Activated T-cell treated with anti-CD3 and anti-CD28 coated beads, Interleukin-2, amount 50 U/mL, for 4 hours (primary cell): ENCODE results near the gene IDH3B. TPM values are rescaled to one million over a fixed set of nuclear protein-coding genes. Genes with fewer than 3 reads are reported as not detected.
"Not testable (repeated sequence)": the region's sequence is repeated elsewhere in the genome, so short reads cannot be mapped to it uniquely, and the experiment has no call there.

Source experiments
- ATAC-seq, 2 donors: fragments of 200-7000 bp; cut with Tn5 transposase; one replicate each; pipeline ENCODE4 v1.10.0; 2021
- DNase-seq: peaks from one replicate; pipeline ENCODE4 v3.0.0-alpha.2; 2020
- H3K27me3 Mint-ChIP-seq: one replicate; pipeline ENCODE4 v1.8.0; 2021; ENCODE audit warnings: low read depth, mixed read lengths
- H3K36me3 Mint-ChIP-seq: one replicate; pipeline ENCODE4 v1.8.0; 2022; ENCODE audit warnings: mixed read lengths; ENCODE audit not compliant: insufficient read depth
- H3K4me1 Mint-ChIP-seq: one replicate; pipeline ENCODE4 v1.8.0; 2021; ENCODE audit warnings: low read depth, mixed read lengths
- H3K4me3 Mint-ChIP-seq: one replicate; pipeline ENCODE4 v1.8.0; 2021; ENCODE audit warnings: mild to moderate bottlenecking, moderate library complexity, mixed read lengths
- H3K9me3 Mint-ChIP-seq: one replicate; pipeline ENCODE4 v1.8.0; 2021; ENCODE audit warnings: mixed read lengths
- total RNA-seq, 3 donors: library from RNA; stranded (reverse); gene quantifications; one replicate each; pipeline ENCODE4 v1.2.1, GENCODE V29; 2021

Gene IDH3B
- total RNA-seq, 3 donors from 2014 or later = 150 to 160 (median 158) TPM

DNA sequence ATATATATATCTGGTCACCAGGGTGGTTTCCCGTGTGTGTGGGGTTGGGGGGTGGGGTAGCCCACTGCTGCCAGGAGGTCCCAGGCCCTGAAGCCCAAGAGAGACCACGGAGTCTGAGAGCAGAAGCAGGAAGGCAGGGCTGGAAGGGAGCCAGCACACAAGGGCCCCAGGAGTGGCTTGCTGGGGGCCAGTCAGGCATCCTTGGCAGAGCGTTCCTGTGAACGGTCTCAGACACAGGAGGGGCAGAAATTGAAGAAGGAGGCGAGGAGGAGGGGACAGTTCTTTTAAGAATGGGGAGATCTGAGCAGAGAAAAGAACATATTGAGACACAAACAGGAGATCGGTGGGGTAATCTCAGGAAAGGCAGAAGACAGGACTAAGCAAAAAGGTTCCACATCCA lies 26.7 kb upstream of the IDH3B start:
- H3K27me3 Mint-ChIP-seq = peaks cover 36% of the 10 kb centered on the region
- no peaks in the 10 kb centered on the region for H3K9me3 Mint-ChIP-seq
- DNase-seq (no peak), ATAC-seq (no peak)
- peaks cover 22% of the 10 kb centered on the region for H3K4me1 Mint-ChIP-seq
- peak overlapping the region; percentile 89 for H3K4me3 Mint-ChIP-seq
- H3K36me3 Mint-ChIP-seq = peaks cover 2% of the 10 kb centered on the region

DNA sequence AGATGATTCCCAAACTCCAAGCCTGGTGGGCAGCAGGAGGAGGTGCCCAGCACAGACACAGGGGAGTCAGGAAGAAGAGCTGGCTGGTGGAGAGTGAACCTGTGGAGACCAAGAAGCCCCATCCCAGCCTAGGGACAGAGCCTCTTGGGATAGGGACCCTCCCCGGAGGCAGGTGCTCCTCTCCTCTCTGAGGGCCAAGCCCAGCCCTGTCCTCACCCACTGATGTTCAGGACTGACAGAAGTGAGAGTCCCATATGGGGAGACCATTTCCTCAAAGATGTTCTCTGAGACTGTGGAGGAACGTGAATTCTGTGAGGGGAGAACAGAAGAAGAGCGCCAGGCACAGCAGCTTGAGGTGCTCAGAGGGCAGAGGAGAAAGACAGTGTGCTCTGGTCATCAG lies 26.2 kb upstream of the IDH3B start:
- H3K9me3 Mint-ChIP-seq = no peaks in the 10 kb centered on the region
- peaks cover 2% of the 10 kb centered on the region for H3K36me3 Mint-ChIP-seq
- no peak for ATAC-seq
- DNase-seq = no peak
- H3K4me1 Mint-ChIP-seq = peaks cover 22% of the 10 kb centered on the region
- H3K4me3 Mint-ChIP-seq = no peak overlapping the region
- H3K27me3 Mint-ChIP-seq = peaks cover 34% of the 10 kb centered on the region

DNA sequence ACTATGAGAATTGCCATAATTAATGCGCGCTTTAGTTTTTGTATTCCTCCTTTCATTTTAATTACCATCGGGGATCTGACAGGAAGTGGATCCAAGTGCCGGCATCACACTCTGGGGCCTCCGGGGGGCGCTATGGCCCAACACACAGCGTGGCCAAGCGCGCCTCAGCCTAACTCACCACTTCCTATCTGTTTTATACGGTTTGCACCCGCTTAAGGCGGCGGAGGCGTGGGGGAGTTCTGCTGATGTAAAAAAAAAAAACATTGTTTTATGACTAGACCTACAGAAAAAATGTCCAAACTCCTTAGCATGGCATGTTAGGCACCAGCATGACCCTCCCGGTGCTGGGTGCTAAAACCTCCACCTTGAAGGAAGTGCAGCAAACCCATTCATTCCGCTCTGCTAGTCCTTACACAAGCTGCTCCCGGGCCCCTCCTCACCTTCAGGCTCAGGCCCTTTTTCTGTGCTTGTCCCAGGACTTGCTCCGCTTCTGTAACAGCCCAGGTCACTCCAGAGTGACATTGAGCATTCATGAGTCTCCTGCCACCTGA lies 24.1 kb upstream of the IDH3B start:
- Mint-ChIP-seq H3K27me3 (peaks cover 27% of the 10 kb centered on the region), H3K36me3 (peaks cover 2% of the 10 kb centered on the region), H3K9me3 (no peaks in the 10 kb centered on the region), H3K4me1 (peaks cover 20% of the 10 kb centered on the region), H3K4me3 (peak overlapping the region; percentile 40)
- DNase-seq = peak; percentile 72
- ATAC-seq = peak; percentile 73 to 77

DNA sequence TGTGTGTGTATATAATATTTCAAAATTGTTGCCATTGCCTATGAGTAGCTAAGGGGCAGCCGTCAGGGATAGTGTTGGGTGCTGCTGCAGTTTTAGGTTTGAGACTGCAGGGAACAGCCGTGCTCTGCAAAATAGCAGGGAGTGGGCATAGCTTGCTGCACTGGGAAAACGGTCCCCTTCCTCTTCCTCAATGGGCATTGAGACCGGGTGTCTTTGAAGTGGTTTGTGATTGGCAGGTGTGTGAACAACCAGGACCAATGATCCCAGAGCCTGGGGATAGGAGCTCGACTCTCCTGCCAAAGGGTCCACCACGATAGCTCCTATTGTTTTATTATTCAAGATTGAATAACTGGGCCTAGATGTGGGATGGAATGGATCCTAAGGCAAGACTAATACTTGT lies 23.5 kb upstream of the IDH3B start:
- Mint-ChIP-seq H3K4me3 (peak overlapping the region; percentile 40), H3K36me3 (peaks cover 2% of the 10 kb centered on the region), H3K9me3 (no peaks in the 10 kb centered on the region), H3K27me3 (peaks cover 31% of the 10 kb centered on the region), H3K4me1 (peaks cover 20% of the 10 kb centered on the region)
- ATAC-seq (no peak), DNase-seq (no peak)

DNA sequence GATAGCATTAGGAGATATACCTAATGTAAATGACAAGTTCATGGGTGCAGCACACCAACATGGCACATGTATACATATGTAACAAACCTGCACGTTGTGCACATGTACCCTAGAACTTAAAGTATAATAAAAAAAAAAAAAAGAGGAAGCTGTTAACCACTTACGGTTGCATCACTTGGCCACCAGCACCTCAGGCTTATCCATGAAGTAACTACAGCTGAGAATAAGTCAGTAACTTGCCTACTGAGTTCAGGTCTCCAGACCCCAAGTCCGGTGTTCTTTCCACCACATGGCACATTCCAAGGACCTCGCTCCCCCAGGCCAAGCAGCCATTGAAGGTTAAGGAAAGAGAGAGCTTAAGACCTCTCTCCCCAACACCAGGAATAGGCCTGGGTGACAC lies 20.8 kb upstream of the IDH3B start:
- H3K36me3 Mint-ChIP-seq, ATAC-seq, DNase-seq, H3K9me3 Mint-ChIP-seq, H3K4me3 Mint-ChIP-seq: not testable (repeated sequence)
- Mint-ChIP-seq H3K27me3 (peaks cover 36% of the 10 kb centered on the region), H3K4me1 (peaks cover 11% of the 10 kb centered on the region)

DNA sequence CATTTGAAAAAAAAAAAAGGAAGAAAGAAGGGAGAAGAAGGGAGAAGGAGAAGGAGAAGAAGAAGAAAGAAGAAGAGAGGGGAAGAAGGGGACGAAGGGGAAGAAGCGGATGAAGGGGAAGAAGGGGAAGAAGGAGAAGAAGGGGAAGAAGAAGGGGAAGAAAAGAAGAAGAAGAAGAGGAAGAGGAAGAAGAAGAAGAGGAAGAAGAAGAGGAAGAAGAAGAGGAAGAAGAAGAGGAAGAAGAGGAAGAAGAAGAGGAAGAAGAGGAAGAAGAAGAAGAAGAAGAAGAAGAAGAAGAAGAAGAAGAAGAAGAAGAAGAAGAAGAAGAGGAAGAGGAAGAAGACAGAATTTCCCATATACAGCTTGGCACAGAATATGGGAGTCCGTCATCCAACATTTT lies 18.0 kb upstream of the IDH3B start:
- DNase-seq, H3K36me3 Mint-ChIP-seq, H3K4me1 Mint-ChIP-seq, H3K4me3 Mint-ChIP-seq, H3K9me3 Mint-ChIP-seq, ATAC-seq: not testable (repeated sequence)
- H3K27me3 Mint-ChIP-seq = peaks cover 31% of the 10 kb centered on the region

DNA sequence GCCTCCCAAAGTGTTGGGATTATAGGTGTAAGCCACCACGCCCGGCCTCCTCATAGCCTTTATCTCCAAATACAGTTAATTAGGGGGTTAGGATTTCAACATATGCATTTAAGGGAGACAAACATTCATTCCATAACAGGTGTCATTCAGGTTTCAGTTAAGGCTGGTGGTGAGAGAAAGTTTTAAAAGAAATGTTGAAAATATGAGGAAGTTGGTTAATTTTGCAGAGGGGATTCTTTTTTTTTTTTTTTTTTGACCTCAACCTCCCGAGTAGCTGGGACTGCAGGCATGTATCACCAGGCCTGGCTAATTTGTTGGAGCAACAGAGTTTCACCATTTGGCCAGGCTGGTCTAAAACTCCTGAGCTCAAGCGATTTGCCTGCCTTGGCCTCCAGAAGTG lies 16.0 kb upstream of the IDH3B start:
- H3K4me1 Mint-ChIP-seq = no peaks in the 10 kb centered on the region
- H3K9me3 Mint-ChIP-seq = no peaks in the 10 kb centered on the region
- no peaks in the 10 kb centered on the region for H3K36me3 Mint-ChIP-seq
- ATAC-seq = no peak
- no peak overlapping the region for H3K4me3 Mint-ChIP-seq
- no peak for DNase-seq
- peaks cover 29% of the 10 kb centered on the region for H3K27me3 Mint-ChIP-seq

DNA sequence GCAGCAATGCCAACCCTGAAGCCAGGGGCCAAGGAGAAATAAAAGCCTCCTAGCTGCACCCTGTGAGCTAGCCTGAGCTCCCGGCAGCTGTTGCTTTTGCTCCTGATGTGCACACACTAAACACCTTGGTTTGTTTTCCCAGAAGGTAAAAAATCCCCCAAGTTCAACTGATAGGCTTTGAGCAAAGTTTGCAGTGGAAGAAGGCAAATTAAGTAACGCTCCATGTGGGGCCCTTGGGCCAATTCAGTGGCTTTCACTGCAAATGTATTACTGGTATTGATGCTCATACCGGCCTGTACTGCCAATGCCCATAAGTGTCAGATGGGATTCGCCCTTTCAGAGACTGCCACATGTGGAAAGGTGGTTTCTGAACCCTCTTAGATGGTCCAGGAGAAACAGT lies 9.4 kb upstream of the IDH3B start:
- no peaks in the 10 kb centered on the region for H3K9me3 Mint-ChIP-seq
- DNase-seq (no peak), ATAC-seq (no peak)
- no peaks in the 10 kb centered on the region for H3K36me3 Mint-ChIP-seq
- no peaks in the 10 kb centered on the region for H3K4me1 Mint-ChIP-seq
- no peaks in the 10 kb centered on the region for H3K27me3 Mint-ChIP-seq
- H3K4me3 Mint-ChIP-seq = no peak overlapping the region

DNA sequence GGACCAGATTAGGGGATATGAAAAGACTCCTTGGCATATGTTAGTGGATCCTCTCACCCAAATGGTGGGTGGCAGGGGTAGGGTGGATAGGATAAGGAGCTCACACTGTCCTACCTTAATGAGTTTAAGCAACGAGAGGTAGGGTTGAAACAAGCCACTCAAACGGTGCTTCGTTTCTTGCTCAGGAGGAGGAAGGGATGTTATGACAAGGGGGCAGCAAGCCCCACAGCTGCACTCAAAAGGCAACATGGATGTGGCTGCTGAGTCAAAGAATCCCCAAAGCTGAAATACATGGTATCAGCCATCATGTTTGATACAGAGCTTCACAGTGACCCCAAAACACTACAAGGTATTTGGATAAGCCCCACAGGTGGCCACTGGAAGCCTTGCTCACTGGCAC lies 8.4 kb upstream of the IDH3B start:
- DNase-seq (no peak), ATAC-seq (no peak)
- H3K27me3 Mint-ChIP-seq = no peaks in the 10 kb centered on the region
- H3K36me3 Mint-ChIP-seq = no peaks in the 10 kb centered on the region
- no peak overlapping the region for H3K4me3 Mint-ChIP-seq
- H3K4me1 Mint-ChIP-seq = no peaks in the 10 kb centered on the region
- H3K9me3 Mint-ChIP-seq = no peaks in the 10 kb centered on the region

DNA sequence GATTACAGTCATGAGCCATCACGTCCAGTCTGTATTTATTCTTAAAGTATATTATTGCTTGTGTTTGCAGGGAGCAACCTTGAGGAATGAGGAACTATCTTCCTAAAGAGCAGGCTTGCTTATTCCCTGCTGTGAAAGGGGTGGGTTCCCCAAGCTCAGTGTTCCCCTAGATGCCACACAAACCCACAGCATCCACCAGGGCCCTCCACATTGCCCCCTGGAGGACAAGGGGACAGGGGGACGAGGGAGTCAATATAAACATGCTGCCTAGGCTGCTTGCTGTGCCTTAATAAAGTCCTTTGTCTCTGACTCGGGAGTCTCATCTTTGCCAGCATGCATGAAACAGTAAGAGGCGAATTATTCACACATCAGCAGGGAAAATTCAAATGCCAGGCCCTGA lies 8.0 kb upstream of the IDH3B start:
- Mint-ChIP-seq H3K4me3 (no peak overlapping the region), H3K9me3 (no peaks in the 10 kb centered on the region), H3K4me1 (no peaks in the 10 kb centered on the region), H3K36me3 (no peaks in the 10 kb centered on the region), H3K27me3 (no peaks in the 10 kb centered on the region)
- no peak for DNase-seq
- no peak for ATAC-seq

DNA sequence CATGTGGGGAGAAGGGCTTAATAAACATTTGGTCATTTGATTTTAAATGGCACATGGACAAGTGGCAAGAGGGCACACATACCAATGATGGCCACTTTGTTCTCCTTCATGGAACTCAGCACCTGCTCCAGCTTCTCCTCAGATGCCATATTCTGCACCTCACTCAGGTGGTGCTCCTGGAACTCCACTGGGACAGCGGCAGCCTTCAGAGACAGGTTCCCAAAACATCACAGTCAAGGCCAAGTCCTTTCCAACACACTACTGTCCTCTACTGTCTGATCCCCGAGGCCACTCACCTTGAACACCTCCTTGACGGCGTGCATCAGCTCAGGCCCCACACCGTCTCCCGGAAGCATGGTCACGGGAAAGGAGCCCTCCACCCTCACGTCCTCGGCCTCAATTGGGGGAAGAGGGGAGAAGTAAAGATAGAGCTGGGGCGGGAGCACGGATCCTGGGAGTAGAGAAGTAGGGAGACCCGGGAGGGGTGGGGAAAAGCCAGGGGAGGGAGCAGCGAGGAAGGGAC lies 591 bp downstream of the IDH3B start:
- Mint-ChIP-seq H3K4me3 (peak overlapping the region; percentile 89), H3K27me3 (no peaks in the 10 kb centered on the region), H3K9me3 (peaks cover 3% of the 10 kb centered on the region), H3K36me3 (peaks cover 23% of the 10 kb centered on the region), H3K4me1 (peaks cover 20% of the 10 kb centered on the region)
- DNase-seq (no peak), ATAC-seq (no peak)

DNA sequence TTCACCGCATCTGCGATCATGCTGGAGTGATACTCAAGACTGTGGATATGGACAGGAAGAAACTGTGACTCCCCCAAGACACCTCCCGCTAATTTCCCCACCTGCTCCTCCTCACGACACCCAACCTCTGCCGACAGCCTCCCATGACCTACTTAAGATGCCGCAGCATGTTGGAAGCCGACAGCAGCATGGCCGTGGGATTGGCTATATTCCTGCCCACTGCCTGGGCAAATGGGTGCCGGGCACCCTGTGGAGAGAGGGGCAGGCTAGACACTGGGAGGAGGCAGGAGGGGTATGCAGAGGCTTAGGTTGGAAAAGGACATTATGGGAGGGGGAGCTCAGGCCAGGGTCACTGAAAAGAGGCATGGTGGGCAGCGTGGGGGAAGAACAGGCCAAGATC lies 4.5 kb downstream of the IDH3B start:
- H3K4me3 Mint-ChIP-seq = no peak overlapping the region
- H3K4me1 Mint-ChIP-seq = peaks cover 41% of the 10 kb centered on the region
- ATAC-seq = no peak

DNA sequence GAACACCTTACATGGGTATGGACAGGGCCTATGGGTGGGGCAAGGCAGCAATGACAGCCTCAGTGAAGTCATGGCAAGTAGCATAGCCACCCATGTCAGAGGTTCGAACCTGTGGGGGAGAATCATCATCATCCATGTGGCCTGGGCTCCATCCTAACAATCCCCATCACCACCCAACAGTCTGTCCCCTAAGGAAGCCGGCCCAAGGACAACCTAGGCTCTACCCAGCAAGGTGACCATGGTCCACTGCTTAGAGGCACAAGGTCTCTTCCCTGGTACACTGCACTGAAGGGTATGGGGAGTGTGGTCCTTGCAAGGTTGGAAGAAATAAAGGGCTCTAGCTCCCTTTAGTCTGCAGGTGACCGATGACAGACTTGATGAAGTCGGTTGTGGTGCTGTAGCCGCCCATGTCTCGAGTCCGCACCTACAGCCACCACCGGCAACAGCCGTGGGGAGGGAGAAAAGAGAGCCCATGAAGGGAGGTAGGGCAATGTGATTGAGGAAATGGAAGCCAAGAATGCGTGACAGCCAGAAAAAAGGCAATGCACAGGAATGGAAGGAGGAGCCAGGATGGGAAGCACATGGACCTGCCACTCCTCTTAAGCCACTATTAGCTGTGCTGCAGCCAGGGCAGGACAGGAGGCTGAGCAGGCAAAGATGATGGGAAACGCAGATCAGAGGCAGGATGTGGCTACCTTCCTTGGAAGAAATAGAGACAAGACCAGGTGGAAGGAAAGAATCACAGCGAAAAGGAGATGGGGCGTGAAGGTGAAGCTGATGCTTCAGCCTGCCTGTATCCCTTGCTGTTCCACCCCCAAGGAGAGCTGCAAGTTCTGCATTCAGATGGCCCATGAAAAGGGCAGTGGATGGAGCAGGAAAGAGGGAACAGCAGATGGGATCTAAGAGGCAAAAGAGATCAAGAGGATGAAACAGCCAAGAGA lies 5.3 kb downstream of the IDH3B start:
- Mint-ChIP-seq H3K36me3 (peaks cover 62% of the 10 kb centered on the region), H3K4me3 (peak overlapping the region; percentile 1), H3K9me3 (no peaks in the 10 kb centered on the region), H3K4me1 (peaks cover 41% of the 10 kb centered on the region), H3K27me3 (no peaks in the 10 kb centered on the region)
- DNase-seq = no peak
- peak; percentile 50 to 52 for ATAC-seq

More for the DNA sequence above, 4.5 kb downstream of the IDH3B start:
- no peaks in the 10 kb centered on the region for H3K27me3 Mint-ChIP-seq
- DNase-seq = no peak
- peaks cover 3% of the 10 kb centered on the region for H3K9me3 Mint-ChIP-seq
- H3K36me3 Mint-ChIP-seq = peaks cover 57% of the 10 kb centered on the region

DNA sequence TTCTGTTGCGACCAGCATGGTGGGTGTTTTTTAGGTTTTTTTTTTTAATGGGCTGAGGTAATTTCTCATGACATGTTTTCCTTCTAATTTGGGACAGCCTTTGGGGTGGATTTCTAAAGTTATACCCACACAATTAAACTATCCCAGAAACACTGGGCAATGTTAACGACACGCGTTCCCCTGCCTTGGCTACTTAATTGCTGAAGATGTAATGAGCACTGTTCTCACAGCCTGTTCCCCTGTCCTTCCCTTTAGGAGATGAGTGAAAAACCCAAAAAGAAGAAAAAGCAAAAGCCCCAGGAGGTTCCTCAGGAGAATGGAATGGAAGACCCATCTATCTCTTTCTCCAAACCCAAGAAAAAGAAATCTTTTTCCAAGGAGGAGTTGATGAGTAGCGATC lies 6.3 kb downstream of the IDH3B start:
- no peaks in the 10 kb centered on the region for H3K27me3 Mint-ChIP-seq
- DNase-seq (no peak), ATAC-seq (no peak)
- H3K9me3 Mint-ChIP-seq = no peaks in the 10 kb centered on the region
- peaks cover 38% of the 10 kb centered on the region for H3K4me1 Mint-ChIP-seq
- peaks cover 64% of the 10 kb centered on the region for H3K36me3 Mint-ChIP-seq
- peak overlapping the region; percentile 42 for H3K4me3 Mint-ChIP-seq

DNA sequence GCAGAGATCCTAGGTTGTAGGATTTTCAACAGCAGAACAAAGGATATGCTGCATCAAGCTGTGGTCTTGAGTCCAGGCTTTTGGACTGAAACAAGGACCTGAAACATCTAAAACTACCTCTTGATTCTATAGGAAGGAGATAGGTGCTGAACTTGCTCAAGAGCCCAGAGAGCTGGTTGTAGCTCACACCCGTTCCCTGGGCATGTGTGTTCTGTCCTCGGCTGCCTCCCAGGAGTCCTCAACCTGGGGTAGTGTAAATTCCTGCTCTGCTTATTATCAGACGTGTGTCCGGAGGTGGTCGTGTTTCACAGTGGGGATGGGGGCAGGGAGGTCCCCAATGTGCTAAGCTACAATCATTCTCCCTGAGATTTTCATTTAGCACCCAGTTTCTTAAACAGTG lies 6.8 kb downstream of the IDH3B start:
- no peak for ATAC-seq
- peak overlapping the region; percentile 42 for H3K4me3 Mint-ChIP-seq
- peaks cover 63% of the 10 kb centered on the region for H3K36me3 Mint-ChIP-seq
- no peaks in the 10 kb centered on the region for H3K27me3 Mint-ChIP-seq
- no peaks in the 10 kb centered on the region for H3K9me3 Mint-ChIP-seq
- peaks cover 36% of the 10 kb centered on the region for H3K4me1 Mint-ChIP-seq
- DNase-seq = no peak
